ENCODE measurements around the gene ALPP. TPM values are rescaled to one million over a fixed set of nuclear protein-coding genes. Genes with fewer than 3 reads are reported as not detected.
"Not testable (repeated sequence)": the region's sequence is repeated elsewhere in the genome, so short reads cannot be mapped to it uniquely, and the experiment has no call there.

Gene ALPP
- total RNA-seq (2014; rRNA removed; shearing (Covaris generic); ENCODE audit: low replicate concordance): not detected in 2 replicates

- H3K9me3 ChIP-seq, DNase-seq, H3K36me3 ChIP-seq, H3K4me3 ChIP-seq, H3K27me3 ChIP-seq: not testable (repeated sequence)
These were observed at the start of gene ALPP for GRCh38 chr2:232378735-232379151. TSS of gene ALPP (plus strand) at chr2:232378751. CDS start at chr2:232378803, 52 bp downstream.

DNA sequence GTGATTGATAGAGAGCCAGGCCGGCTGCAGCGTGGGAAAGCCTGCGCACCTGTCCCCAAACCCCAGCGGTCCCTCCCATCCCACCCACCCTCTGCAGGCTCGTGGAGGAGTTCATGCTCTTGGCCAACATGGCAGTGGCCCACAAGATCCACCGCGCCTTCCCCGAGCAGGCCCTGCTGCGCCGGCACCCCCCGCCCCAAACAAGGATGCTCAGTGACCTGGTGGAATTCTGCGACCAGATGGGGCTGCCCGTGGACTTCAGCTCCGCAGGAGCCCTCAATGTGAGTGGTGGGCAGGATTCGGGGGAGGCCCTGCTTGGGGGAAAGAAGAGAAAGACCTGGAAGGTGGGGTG, 48.9 kb upstream of the ALPP start:
- no peaks in the 10 kb centered on the region for H3K9me3 ChIP-seq
- H3K36me3 ChIP-seq: no peaks in the 10 kb centered on the region
- H3K4me3 ChIP-seq: no peak overlapping the region
- DNase-seq: no peak
- no peaks in the 10 kb centered on the region for H3K27me3 ChIP-seq

GRCh38 chr2:232330068-232330999, 48.2 kb upstream of the ALPP start:
- H3K27me3 ChIP-seq: no peaks in the 10 kb centered on the region

GRCh38 chr2:232331061-232331460, 47.5 kb upstream of the ALPP start:
- H3K9me3 ChIP-seq, H3K36me3 ChIP-seq, H3K27me3 ChIP-seq, DNase-seq, H3K4me3 ChIP-seq: not testable (repeated sequence)

More at GRCh38 chr2:232330068-232330999, 48.2 kb upstream of the ALPP start:
- DNase-seq: no peak
- no peak overlapping the region for H3K4me3 ChIP-seq
- H3K9me3 ChIP-seq: no peaks in the 10 kb centered on the region
- H3K36me3 ChIP-seq: no peaks in the 10 kb centered on the region

GRCh38 chr2:232331641-232332040, 46.9 kb upstream of the ALPP start:
- DNase-seq, H3K9me3 ChIP-seq, H3K36me3 ChIP-seq, H3K27me3 ChIP-seq, H3K4me3 ChIP-seq: not testable (repeated sequence)

DNA sequence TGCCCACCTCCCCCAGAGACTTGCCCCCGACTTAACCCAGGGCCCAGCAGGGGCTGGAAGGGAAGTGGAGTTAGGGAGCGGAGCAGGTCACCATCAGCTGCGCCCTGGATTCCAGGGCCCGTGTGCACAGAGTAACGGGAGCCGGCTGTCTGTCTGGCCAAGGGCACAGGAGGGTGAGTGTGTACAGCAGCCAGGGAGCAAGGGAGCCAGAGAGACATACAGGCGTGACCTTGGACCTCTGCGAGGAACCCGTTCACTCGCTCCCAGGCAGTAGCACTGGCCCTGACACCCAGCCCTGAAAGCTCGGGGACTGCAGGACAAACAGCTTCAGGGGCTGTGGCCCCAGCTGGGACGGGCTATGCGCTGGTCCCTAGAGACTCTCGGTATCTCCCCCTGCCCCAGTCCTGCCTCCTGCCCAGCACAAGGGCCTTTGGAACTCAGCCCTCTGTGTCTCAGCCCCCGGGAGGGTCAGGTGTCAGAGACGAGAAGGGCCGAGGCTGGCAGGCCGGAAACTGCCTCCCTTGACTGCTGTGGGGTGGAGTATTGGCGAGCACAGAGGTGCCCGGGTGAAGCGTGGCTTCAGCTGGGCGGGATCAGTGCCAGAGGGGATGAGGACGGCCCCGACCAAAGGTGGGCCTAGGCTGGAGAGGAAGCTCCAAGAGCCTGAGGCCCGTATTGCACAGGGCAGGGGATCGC, 46.2 kb upstream of the ALPP start:
- not testable (repeated sequence) for H3K27me3 ChIP-seq, DNase-seq, H3K9me3 ChIP-seq, H3K4me3 ChIP-seq, H3K36me3 ChIP-seq

GRCh38 chr2:232332940-232333259, 45.7 kb upstream of the ALPP start:
- no peak overlapping the region for H3K4me3 ChIP-seq
- no peaks in the 10 kb centered on the region for H3K36me3 ChIP-seq
- H3K9me3 ChIP-seq: no peaks in the 10 kb centered on the region
- no peak for DNase-seq
- H3K27me3 ChIP-seq: no peaks in the 10 kb centered on the region

GRCh38 chr2:232333361-232334135, 45.0 kb upstream of the ALPP start:
- Histone ChIP-seq H3K27me3 (no peaks in the 10 kb centered on the region), H3K36me3 (no peaks in the 10 kb centered on the region), H3K9me3 (no peaks in the 10 kb centered on the region), H3K4me3 (no peak overlapping the region)
- no peak for DNase-seq

DNA sequence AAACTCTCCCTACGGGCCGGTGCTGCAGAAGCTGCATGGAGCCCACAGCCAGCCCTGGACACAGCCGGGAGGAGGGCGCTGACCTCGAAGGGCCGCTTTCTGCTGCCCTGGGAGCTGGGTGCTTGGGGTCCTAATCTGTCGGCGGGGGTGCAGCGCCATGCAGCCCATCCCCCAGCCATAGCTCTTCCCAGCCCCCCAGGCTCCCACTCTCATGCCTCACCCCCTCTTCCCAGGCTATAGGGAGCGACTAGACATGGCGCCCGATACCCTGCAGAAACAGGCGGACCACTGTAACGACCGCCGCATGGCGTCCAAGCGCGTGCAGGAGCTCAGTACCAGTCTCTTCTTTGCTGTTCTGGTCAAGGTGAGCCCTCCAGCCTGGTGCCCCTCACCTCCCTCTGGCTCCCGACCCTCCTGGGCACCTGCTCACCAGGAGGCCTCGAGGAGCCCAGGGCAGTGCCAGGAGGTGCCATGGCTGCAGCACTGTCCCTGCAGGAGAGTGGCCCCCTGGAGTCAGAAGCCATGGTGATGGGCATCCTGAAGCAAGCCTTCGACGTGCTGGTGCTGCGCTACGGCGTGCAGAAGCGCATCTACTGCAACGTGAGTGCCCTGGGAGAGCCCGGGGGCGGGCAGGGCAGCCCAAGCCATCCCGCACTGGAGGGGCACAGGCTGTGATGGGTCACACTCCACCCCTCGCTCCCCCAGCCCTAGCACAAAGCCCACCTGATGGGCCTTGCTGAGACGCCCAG, 44.2 kb upstream of the ALPP start:
- H3K9me3 ChIP-seq, H3K27me3 ChIP-seq, DNase-seq, H3K36me3 ChIP-seq, H3K4me3 ChIP-seq: not testable (repeated sequence)

DNA sequence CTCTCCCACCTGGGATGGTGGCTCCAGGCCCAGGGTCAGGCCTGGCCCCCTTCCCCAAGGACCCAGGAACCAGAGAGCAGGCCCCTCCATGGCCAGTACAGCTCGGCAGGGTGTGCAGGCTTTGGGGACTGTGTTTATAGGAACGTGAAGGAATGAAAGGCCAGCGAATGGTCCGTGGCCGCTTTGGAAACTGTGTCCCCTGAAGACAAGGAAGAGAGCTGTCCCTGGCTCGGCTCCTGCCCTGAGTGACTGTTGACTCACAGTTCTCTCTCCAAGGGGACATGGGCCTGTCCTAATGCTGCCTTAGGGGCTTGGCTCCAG, 43.7 kb upstream of the ALPP start:
- not testable (repeated sequence) for H3K27me3 ChIP-seq, DNase-seq, H3K36me3 ChIP-seq, H3K4me3 ChIP-seq, H3K9me3 ChIP-seq

GRCh38 chr2:232335206-232335858, 43.2 kb upstream of the ALPP start:
- not testable (repeated sequence) for H3K9me3 ChIP-seq, H3K36me3 ChIP-seq, H3K27me3 ChIP-seq, DNase-seq, H3K4me3 ChIP-seq

DNA sequence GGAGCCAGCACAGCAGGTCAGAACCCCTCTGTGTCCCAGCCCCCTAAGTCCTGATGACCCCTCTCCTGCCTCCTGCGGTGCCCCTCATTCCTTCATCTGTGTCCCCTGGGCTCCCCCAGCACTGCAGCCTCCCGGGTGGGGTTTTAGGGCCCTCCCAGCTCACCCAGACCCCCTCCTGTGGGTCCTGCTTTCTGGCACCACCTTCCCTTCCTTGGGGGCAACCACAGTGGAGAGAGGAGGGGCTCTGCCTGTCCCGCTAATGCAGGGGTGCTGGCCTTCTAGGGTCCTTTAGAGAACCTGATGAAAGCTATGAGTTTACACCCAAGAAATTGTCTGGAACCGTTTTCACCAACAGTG, 42.7 kb upstream of the ALPP start:
- Histone ChIP-seq H3K4me3 (no peak overlapping the region), H3K27me3 (no peaks in the 10 kb centered on the region), H3K9me3 (no peaks in the 10 kb centered on the region), H3K36me3 (no peaks in the 10 kb centered on the region)
- DNase-seq: no peak

DNA sequence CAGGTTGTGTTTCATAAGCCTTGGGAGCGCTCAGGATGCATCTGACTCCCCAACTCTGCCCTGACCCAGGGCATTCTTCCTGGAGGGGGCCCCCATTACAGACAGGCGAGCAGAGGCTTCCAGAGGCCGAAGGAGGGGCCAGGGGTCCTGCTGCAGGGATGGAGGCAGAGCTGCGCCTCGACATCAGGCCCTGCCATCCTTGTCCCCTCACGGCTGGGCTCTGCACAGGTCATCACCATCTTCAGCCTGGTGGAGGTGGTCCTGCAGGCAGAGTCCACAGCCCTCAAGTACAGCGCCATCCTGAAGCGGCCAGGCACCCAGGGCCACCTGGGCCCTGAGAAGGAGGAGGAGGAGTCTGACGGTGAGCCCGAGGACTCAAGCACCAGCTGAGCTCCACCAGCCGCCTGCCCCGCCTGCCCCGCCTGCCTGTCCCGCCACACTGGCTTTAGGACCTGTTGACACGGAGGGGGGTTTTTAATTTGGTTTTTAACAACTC, 42.3 kb upstream of the ALPP start:
- H3K4me3 ChIP-seq: no peak overlapping the region
- H3K36me3 ChIP-seq: no peaks in the 10 kb centered on the region
- no peaks in the 10 kb centered on the region for H3K9me3 ChIP-seq
- no peaks in the 10 kb centered on the region for H3K27me3 ChIP-seq
- DNase-seq: no peak

GRCh38 chr2:232336981-232337720, 41.4 kb upstream of the ALPP start:
- H3K4me3 ChIP-seq: no peak overlapping the region
- no peaks in the 10 kb centered on the region for H3K36me3 ChIP-seq
- no peak for DNase-seq
- H3K27me3 ChIP-seq: no peaks in the 10 kb centered on the region
- no peaks in the 10 kb centered on the region for H3K9me3 ChIP-seq

- H3K4me3 ChIP-seq, H3K9me3 ChIP-seq, H3K27me3 ChIP-seq, DNase-seq, H3K36me3 ChIP-seq: not testable (repeated sequence)
These were observed 40.3 kb upstream of the ALPP start for GRCh38 chr2:232338094-232338758.
